GM18502 (cell line): ENCODE data around the gene ANGEL1.

Experiments used
- ATAC-seq: cut with Tn5 transposase; IDR thresholded peaks from one replicate; pipeline ENCODE4 v1.9.1; 2021; ENCODE audit warnings: mild to moderate bottlenecking; ENCODE audit not compliant: unreplicated experiment, poor library complexity

The ANGEL1 gene

GRCh38 chr14:76780875-76781647 is 31.6 kb downstream of the ANGEL1 start:
- no peak for ATAC-seq

GRCh38 chr14:76780360-76780759 is 32.3 kb downstream of the ANGEL1 start:
- ATAC-seq: no peak

GRCh38 chr14:76780058-76780345 is 32.7 kb downstream of the ANGEL1 start:
- ATAC-seq: no peak

GRCh38 chr14:76779221-76780057 is 33.2 kb downstream of the ANGEL1 start:
- no peak for ATAC-seq

GRCh38 chr14:76778546-76779215 is 34.0 kb downstream of the ANGEL1 start:
- no peak for ATAC-seq

DNA sequence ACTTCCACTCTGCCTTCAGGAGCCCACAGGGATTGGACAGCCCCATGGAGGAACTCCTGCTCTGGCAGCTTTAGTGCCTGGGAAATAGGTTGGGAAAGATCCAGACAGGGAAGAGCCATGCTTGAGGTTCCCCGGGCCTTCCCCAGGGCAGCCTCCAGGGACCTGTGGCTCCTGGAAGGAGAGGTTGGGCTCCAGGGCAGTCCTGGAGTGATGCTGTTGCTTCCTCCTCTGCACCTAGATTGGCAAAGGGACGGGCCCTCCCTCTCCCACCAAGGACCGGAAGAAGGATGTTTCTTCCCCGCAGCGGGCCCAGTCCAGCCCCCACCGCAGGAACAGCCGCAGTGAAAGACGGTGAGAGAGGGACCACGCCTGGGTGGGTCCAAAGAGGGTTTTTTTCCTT is 35.0 kb downstream of the ANGEL1 start:
- no peak for ATAC-seq

GRCh38 chr14:76776428-76777251 is 36.0 kb downstream of the ANGEL1 start:
- ATAC-seq: no peak

DNA sequence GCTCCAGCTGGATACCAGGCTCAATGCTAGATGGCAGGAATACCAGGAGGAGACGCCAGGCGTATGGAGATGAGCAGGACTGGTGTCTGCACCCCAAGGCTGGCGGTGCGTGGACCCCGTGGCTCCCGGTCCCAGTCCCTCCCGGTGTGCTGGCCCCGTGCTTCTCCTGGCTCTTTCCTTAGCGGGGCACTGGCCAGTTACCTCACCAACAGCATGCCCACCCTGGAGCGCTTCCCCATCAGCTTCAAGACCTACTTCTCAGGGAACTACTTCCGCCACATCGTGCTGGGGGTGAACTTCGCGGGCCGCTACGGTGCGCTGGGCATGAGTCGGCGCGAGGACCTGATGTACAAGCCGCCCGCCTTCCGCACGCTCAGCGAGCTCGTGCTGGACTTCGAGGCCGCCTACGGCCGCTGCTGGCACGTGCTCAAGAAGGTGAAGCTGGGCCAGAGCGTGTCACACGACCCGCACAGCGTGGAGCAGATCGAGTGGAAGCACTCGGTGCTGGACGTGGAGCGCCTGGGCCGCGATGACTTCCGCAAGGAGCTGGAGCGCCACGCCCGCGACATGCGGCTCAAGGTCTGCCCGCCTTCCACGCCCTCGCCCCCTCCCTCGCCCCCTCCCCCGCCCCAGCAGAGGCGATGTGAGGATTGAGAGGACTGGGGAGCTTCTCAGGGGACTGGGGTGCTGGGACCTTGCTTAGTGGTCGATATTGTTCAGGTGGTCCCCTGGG is 36.8 kb downstream of the ANGEL1 start:
- ATAC-seq: no peak

DNA sequence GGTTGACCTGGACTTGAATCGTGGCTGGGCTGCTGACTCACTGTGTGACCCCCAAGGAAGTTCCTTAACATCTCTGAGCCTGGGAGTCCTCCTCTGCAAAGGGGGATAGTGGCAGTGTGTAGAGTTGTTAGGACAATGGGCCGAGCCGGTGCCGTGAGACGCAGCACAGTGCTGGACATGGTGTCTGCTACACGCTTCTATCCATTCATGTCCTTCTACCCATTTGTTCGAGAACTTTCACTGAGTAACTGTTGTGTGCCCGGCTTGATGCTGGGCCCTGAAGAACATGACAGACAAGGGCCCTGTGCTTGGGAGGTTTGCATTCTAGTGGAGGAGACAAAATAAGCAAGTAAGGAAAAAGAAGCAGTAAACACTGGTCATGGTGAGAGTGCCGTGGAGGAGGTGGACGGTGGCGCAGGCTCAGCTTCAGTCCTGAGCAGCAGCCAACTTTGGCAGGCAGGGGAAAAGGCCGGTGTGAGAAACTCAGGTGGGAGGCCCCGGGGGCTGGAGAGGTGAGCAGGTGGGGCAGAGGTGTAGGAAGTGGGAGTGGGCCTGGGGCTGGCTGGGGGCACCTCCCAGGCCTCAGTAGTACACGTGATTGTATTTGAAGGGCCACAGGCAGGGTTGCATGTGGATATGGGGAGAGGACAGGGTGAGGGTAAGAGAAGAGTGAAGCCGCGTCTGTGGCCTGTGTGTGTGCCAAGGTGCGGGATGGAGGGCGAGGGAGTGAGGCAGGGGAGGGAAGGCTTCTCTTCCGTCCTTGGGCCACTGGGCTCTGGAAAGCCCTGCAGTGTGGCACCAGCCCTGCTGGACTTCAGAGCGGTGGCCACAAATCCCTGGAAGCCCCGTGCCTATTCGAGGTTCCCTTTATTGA is 37.6 kb downstream of the ANGEL1 start:
- no peak for ATAC-seq

DNA sequence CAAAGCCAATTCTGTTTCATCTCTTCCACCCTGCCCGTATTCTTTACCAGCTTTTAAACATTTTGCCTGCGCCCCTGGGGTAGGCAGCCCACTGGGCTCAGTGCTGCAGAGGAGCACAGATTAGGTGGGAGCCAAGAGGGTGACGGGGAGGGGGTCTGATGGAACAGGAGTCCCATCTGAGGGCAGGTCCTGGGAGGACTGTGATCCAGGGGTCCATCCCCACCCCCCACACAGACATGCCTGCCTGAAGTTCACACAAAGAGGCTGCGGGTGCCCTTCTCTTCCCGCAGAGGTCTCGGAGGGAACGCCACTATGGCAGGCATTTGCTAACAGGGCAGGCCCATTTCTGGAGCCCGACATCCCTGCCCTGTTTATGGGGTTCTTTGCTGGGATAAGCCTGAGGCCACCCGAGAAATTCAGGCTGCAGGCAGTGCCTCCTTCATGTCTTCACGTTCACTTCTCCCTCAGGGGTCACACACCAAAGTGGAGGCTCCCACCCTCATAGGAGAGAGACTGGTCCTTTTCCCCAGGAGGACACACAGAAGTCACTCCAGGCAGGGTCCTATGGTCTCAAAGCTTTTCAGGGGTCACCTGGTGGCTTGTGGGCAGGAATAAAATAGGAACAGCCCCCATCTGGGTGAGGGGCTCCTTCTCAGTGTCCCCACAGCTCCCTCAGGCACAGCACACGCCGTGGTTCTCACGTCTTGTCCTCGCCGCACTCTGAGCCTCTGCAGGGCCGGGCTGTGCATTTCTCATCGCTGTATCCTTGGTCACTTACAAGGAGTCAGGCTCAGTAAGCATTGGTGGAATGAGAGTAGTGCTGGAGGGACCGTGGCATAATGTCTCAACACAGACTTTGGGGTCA is 38.5 kb downstream of the ANGEL1 start:
- no peak for ATAC-seq

GRCh38 chr14:76773188-76773885 is 39.3 kb downstream of the ANGEL1 start:
- no peak for ATAC-seq

GRCh38 chr14:76772300-76773187 is 40.1 kb downstream of the ANGEL1 start:
- no peak for ATAC-seq

GRCh38 chr14:76771437-76771980 is 41.2 kb downstream of the ANGEL1 start:
- ATAC-seq: no peak

- no peak for ATAC-seq
Observed at GRCh38 chr14:76770521-76771436, 41.9 kb downstream of the ANGEL1 start.
